Left colon (tissue), 2 donors: Measurements from ENCODE around the gene GNA12. TPM values are rescaled to one million over a fixed set of nuclear protein-coding genes. Genes with fewer than 3 reads are reported as not detected.
"Not testable (repeated sequence)": the region's sequence is repeated elsewhere in the genome, so short reads cannot be mapped to it uniquely, and the experiment has no call there.

ENCODE experiments used
- ATAC-seq: fragments of 200-7000 bp; cut with Tn5 transposase; one replicate; pipeline ENCODE4 v1.9.1; 2020; ENCODE audit warnings: mild to moderate bottlenecking, moderate library complexity
- DNase-seq, 2 donors: peaks; one replicate each; pipeline ENCODE4 v3.0.0-alpha.2; 2020
- intact Hi-C, 2 donors: fragments of 100-400 bp; cut with DNase I in 1 of 2; cut with micrococcal nuclease in 1 of 2; formaldehyde crosslinking; loops; one replicate each; pipeline versions ENCODE4 v1.11.2 to v1.14.0; 2022; cut with DNase I, micrococcal nuclease
- total RNA-seq, 2 donors: library from RNA; stranded (reverse); fragmentation: NEBNext Ultra II Directional; extraction: Animal tissue kit (Norgen Biotek cat#: 25700); gene quantifications; one replicate each; pipeline ENCODE4 v1.2.1, GENCODE V29; 2021
- donor health status: DM: no; HTN: no; CAD: no.
- donor health status: DM: yes; HTN: yes; CAD: no.

The GNA12 gene
- total RNA-seq, 2 donors from 2014 or later, result 21.4 to 32.9 TPM

GRCh38 chr7:2728316-2729030 lies 115.6 kb downstream of the GNA12 start:
- intact Hi-C loops, result no loop called here
- DNase-seq (peak in 1 of 2 donors; percentile 6), ATAC-seq (no peak)

GRCh38 chr7:2727206-2727605 lies 116.9 kb downstream of the GNA12 start:
- ATAC-seq, intact Hi-C loops: not testable (repeated sequence)
- peak in 1 of 2 donors; percentile 3 for DNase-seq

GRCh38 chr7:2726316-2727018 lies 117.6 kb downstream of the GNA12 start:
- peak; percentile 1 to 16 for DNase-seq
- ATAC-seq, result no peak
- intact Hi-C loops, result no loop called here

GRCh38 chr7:2725178-2726105 lies 118.7 kb downstream of the GNA12 start:
- no peak for ATAC-seq
- DNase-seq, result peak; percentile 1 to 20
- intact Hi-C loops, result no loop called here

GRCh38 chr7:2724453-2725177 lies 119.5 kb downstream of the GNA12 start:
- intact Hi-C loops, result no loop called here
- ATAC-seq (no peak), DNase-seq (peak; percentile 3 to 14)

- peak; percentile 1 to 9 for DNase-seq
Measured at GRCh38 chr7:2724036-2724435, 120.1 kb downstream of the GNA12 start.

GRCh38 chr7:2723138-2723850 lies 120.8 kb downstream of the GNA12 start:
- intact Hi-C loops, result no loop called here
- DNase-seq (peak; percentile 3 to 21), ATAC-seq (no peak)

More at GRCh38 chr7:2724036-2724435, 120.1 kb downstream of the GNA12 start:
- ATAC-seq, intact Hi-C loops: not testable (repeated sequence)

GRCh38 chr7:2722591-2722990 lies 121.5 kb downstream of the GNA12 start:
- DNase-seq, result peak in 1 of 2 donors; percentile 1
- intact Hi-C loops, result no loop called here
- no peak for ATAC-seq

GRCh38 chr7:2721842-2722241 lies 122.3 kb downstream of the GNA12 start:
- DNase-seq, result no peak
- ATAC-seq, result no peak
- intact Hi-C loops, result no loop called here

- no peak for DNase-seq
- intact Hi-C loops, result no loop called here
Measured at GRCh38 chr7:2720024-2720423, 124.1 kb downstream of the GNA12 start.

GRCh38 chr7:2719007-2719406 lies 125.1 kb downstream of the GNA12 start:
- peak in 1 of 2 donors; percentile 55 for DNase-seq
- intact Hi-C loops, result no loop called here
- no peak for ATAC-seq

More at GRCh38 chr7:2720024-2720423, 124.1 kb downstream of the GNA12 start:
- no peak for ATAC-seq

GRCh38 chr7:2718296-2718965 lies 125.7 kb downstream of the GNA12 start:
- DNase-seq (no peak), ATAC-seq (no peak)
- intact Hi-C loops, result no loop called here

- intact Hi-C loops, result no loop called here
- ATAC-seq (peak; percentile 89), DNase-seq (peak; percentile 78 to 80)
Measured at GRCh38 chr7:2717293-2718261, 126.5 kb downstream of the GNA12 start.

- DNase-seq (no peak), ATAC-seq (peak; percentile 10)
- intact Hi-C loops, result no loop called here
Measured at GRCh38 chr7:2716906-2717292, 127.2 kb downstream of the GNA12 start.

- intact Hi-C loops, result no loop called here
- DNase-seq, result no peak
- no peak for ATAC-seq
Measured at GRCh38 chr7:2716488-2716887, 127.6 kb downstream of the GNA12 start.
